Measurements from ENCODE around the gene TCERG1L.
"Not testable (repeated sequence)": the region's sequence is repeated elsewhere in the genome, so short reads cannot be mapped to it uniquely, and the experiment has no call there.

The TCERG1L gene

GRCh38 chr10:131332821-131333220 is 21.3 kb upstream of the TCERG1L start:
- H3K4me3 ChIP-seq (ENCODE audit: control insufficient read depth, low read depth, low read length) = no peak overlapping the region
- no peak for DNase-seq (ENCODE audit: low read depth)
- TF ChIP-seq CTCF (conservative IDR thresholded peaks at IDR 0.05; ENCODE audit: control insufficient read depth, insufficient read depth, low read depth, low read length) = no peak

- DNase-seq (ENCODE audit: low read depth) = no peak
- TF ChIP-seq CTCF (conservative IDR thresholded peaks at IDR 0.05; ENCODE audit: control insufficient read depth, insufficient read depth, low read depth, low read length) = no peak
- H3K4me3 ChIP-seq (ENCODE audit: control insufficient read depth, low read depth, low read length) = no peak overlapping the region
Observed at GRCh38 chr10:131323880-131324279, 12.4 kb upstream of the TCERG1L start.

- no peak for DNase-seq (ENCODE audit: low read depth)
- no peak for TF ChIP-seq CTCF (conservative IDR thresholded peaks at IDR 0.05; ENCODE audit: control insufficient read depth, insufficient read depth, low read depth, low read length)
Observed at GRCh38 chr10:131323025-131323424, 11.5 kb upstream of the TCERG1L start.

GRCh38 chr10:131322575-131322974 is 11.1 kb upstream of the TCERG1L start:
- not testable (repeated sequence) for DNase-seq (ENCODE audit: low read depth); H3K4me3 ChIP-seq (ENCODE audit: control insufficient read depth, low read depth, low read length)

More at GRCh38 chr10:131323025-131323424, 11.5 kb upstream of the TCERG1L start:
- H3K4me3 ChIP-seq (ENCODE audit: control insufficient read depth, low read depth, low read length) = no peak overlapping the region

GRCh38 chr10:131320860-131321604 is 9.5 kb upstream of the TCERG1L start:
- no peak for TF ChIP-seq CTCF (conservative IDR thresholded peaks at IDR 0.05; ENCODE audit: control insufficient read depth, insufficient read depth, low read depth, low read length)
- no peak for DNase-seq (ENCODE audit: low read depth)
- H3K4me3 ChIP-seq (ENCODE audit: control insufficient read depth, low read depth, low read length) = no peak overlapping the region

- DNase-seq (ENCODE audit: low read depth) = no peak
- TF ChIP-seq CTCF (conservative IDR thresholded peaks at IDR 0.05; ENCODE audit: control insufficient read depth, insufficient read depth, low read depth, low read length) = no peak
- H3K4me3 ChIP-seq (ENCODE audit: control insufficient read depth, low read depth, low read length) = no peak overlapping the region
Observed at GRCh38 chr10:131318814-131319213, 7.3 kb upstream of the TCERG1L start.

GRCh38 chr10:131318291-131318690 is 6.8 kb upstream of the TCERG1L start:
- no peak overlapping the region for H3K4me3 ChIP-seq (ENCODE audit: control insufficient read depth, low read depth, low read length)
- TF ChIP-seq CTCF (conservative IDR thresholded peaks at IDR 0.05; ENCODE audit: control insufficient read depth, insufficient read depth, low read depth, low read length) = no peak
- no peak for DNase-seq (ENCODE audit: low read depth)

All from fibroblast of mammary gland (primary cell).